NB4 (cell line): ENCODE data around the gene PAPOLB.
A peak's percentile ranks its signal among the peaks of the same experiment; 100 is the strongest.

ENCODE experiments used
- DNase-seq: peaks from one replicate; pipeline ENCODE4 v3.0.0; 2010; ENCODE audit warnings: low read depth
- H3K4me3 ChIP-seq: one replicate; pipeline ENCODE4 v1.5.1; 2011; ENCODE audit warnings: mild to moderate bottlenecking, low read depth, low read length, moderate library complexity
- MYC ChIP-seq: IDR thresholded peaks from 2 replicates; pipeline ENCODE4 v1.6.1; 2011; ENCODE audit warnings: low read depth, low read length
- POLR2A ChIP-seq: IDR thresholded peaks from 2 replicates; pipeline ENCODE4 v1.6.1; 2011; ENCODE audit warnings: mild to moderate bottlenecking; ENCODE audit not compliant: insufficient read length; ENCODE audit errors: extremely low read depth
- TF ChIP-seq, protein P1 (sequence below): IDR thresholded peaks from 2 replicates; pipeline ENCODE4 v1.6.1; 2011; ENCODE audit warnings: low read depth, low read length
- TF ChIP-seq, protein P2 (sequence below): IDR thresholded peaks from one replicate; pipeline ENCODE4 v1.5.1; 2012; ENCODE audit warnings: low read depth, low read length

Gene PAPOLB

DNA sequence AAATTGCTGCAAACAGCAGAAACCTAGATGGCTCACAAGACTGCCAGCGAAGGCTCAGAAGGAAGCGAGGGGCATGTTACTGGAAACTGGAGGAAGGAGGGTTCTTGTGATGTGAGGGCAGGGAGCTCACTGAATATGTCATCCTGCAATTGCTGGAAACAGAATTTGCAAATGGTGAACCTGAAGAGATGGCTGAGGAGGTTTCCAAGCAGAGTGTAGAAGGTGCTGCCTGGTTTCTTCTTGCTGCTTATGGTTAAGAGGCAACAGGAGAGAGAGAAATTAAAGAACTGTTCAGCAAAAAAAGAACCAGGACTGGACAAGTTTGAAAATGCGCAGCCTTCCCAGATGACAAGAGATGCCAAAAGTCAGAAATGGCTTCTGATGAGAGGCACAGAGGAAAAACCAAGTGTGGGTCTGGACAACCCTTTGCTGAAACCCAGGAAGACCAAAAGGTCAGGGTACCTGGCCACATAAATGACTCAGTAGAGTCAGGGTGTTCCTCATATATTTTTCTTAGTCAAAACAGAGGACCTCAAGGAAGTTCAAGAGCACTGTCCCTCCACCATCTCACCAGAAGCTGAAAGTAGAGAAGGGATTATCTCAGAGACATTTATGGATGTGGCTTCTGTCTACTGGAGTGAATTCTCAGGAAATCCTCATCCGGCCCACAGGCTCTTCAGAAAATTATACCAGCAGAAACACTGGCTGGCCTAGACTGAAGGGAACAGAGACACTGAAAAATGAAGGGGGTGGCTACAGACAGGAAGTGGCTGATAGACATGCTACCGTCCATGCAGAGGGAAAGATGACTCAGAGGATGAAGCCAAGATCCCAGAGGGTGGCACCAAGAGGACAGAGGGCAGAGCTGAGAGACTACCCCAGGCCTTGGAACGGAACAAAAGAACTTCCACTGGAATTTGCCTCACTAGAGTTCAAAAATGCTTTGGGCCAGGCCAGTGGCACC is 10.1 kb downstream of the PAPOLB start:
- TF ChIP-seq, protein P1, sequence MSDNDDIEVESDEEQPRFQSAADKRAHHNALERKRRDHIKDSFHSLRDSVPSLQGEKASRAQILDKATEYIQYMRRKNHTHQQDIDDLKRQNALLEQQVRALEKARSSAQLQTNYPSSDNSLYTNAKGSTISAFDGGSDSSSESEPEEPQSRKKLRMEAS, result 0 out of 2 replicates have a peak, but pooled peaks have one; percentile 20
- TF ChIP-seq MYC, result no peak
- no peak overlapping the region for H3K4me3 ChIP-seq
- DNase-seq, result peak; percentile 87

DNA sequence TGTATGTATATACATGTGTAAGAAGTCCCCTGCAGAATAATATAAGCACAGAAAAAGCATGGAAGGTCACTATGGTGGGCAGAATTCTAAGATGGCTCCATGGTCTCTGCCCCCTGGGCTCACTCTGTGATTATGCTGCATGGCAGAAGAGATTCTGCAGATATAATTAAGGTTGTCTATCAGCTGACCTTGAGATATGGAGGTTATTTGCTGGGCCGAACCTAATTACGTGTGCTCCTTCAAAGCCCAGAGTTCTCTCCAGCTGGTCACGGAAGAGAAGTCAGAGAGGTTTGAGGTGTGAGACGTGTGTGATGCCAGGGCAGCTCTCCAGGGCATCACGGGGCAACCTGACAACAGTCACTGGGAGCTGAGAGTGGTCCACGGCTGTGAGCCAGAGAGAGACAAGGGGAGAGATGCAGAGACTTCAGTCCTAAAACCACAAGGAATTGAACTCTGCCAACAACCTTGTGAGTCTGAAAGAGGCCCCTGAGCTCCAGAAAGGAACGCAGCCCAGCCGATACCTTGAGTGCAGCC is 11.5 kb downstream of the PAPOLB start:
- no peak overlapping the region for H3K4me3 ChIP-seq
- DNase-seq, result no peak
- TF ChIP-seq POLR2A (no peak), MYC (no peak)
- TF ChIP-seq, protein P2, sequence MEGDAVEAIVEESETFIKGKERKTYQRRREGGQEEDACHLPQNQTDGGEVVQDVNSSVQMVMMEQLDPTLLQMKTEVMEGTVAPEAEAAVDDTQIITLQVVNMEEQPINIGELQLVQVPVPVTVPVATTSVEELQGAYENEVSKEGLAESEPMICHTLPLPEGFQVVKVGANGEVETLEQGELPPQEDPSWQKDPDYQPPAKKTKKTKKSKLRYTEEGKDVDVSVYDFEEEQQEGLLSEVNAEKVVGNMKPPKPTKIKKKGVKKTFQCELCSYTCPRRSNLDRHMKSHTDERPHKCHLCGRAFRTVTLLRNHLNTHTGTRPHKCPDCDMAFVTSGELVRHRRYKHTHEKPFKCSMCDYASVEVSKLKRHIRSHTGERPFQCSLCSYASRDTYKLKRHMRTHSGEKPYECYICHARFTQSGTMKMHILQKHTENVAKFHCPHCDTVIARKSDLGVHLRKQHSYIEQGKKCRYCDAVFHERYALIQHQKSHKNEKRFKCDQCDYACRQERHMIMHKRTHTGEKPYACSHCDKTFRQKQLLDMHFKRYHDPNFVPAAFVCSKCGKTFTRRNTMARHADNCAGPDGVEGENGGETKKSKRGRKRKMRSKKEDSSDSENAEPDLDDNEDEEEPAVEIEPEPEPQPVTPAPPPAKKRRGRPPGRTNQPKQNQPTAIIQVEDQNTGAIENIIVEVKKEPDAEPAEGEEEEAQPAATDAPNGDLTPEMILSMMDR, result no peak
- TF ChIP-seq, protein P1, result no peak

DNA sequence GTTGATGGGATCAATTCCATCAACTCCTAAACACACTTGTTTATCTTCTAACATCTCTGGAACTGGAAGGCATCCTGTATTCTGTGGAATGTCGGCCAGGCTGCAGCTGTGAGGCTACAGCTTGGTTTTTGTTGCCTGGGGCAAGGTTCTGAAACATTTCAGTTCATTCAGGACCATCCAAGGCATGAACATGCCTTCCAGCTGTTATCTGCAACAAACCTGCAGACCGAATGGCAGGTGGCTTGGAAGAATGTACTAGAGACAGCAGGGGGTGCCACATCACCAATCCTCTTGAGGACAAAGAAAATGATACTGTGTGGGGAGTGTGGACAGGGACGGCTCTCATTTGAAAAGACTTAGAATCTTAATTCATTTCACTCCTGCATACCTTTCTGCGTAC is 12.4 kb downstream of the PAPOLB start:
- TF ChIP-seq MYC (peak; percentile 36; the same call in 1 of the 2 replicates), POLR2A (no peak)
- TF ChIP-seq, protein P1, result peak; percentile 37
- TF ChIP-seq, protein P2, result peak; percentile 42
- no peak overlapping the region for H3K4me3 ChIP-seq
- DNase-seq, result peak; percentile 71

DNA sequence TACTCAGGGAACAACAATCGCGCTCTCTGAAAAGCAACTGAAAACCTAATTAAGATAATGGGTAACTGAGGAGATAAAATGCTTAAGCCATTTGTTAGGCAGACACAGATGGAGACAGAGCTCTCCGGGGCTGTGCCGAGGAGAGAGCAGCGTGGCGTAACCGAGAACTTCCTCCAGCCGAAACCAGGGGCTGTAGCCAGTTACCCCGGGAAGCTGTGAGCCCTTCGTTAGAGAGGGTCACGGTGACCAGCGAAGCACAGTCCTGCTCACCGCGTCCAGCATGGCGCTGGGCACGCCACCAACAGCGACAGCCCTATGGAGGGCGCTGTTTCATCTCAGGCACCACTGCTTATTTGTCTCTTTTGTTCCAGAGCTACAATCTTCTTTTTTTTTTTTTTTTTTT is 16.1 kb downstream of the PAPOLB start:
- peak overlapping the region; percentile 48 for H3K4me3 ChIP-seq
- no peak; the same call in 1 of the 2 replicates for TF ChIP-seq MYC
- TF ChIP-seq, protein P1, result peak; percentile 81
- TF ChIP-seq, protein P2, result peak; percentile 73
- peak; percentile 87 for DNase-seq

DNA sequence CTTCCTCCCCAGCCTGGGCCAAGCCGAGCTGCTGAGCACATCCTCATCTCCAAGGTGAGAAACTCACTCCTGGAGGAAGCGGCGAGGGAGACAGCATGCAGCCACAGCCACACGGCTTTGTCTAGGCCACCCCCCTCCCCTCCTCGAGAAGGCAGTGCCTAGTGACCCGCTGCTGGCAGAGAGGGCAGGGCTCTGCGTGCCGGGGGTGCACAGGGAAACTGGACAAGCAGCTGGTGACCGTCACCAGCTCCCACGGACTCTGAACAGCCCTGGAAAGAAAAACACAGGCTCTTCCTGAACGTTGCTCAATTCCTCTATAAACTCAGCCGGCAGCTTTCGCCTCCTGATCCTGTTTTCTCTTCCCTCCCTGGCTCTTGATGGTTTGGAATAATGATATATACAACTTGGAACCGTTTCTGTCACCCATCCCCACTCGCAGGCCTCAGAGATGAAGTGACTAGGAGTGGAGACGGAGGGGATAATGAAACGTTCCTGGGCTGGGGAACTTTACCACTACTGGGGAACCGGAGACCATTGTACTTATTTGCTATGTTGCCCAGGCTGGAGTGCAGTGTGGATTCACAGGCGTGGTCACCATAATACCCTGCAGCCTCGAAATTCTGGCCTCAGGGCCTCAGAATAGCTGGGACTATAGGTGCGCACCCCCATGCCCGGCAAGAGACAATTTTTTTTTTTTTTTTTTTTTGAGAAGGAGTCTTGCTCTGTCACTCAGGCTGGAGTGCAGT is 19.3 kb downstream of the PAPOLB start:
- H3K4me3 ChIP-seq, result no peak overlapping the region
- DNase-seq, result no peak
- TF ChIP-seq, protein P2, result no peak
- no peak for TF ChIP-seq POLR2A
- TF ChIP-seq MYC, result no peak
- TF ChIP-seq, protein P1, result no peak
